Suppressor macrophage treated with lipopolysaccharide for 1 hour (primary cell): ENCODE data around the gene ARL3.
"Not testable (repeated sequence)": the region's sequence is repeated elsewhere in the genome, so short reads cannot be mapped to it uniquely, and the experiment has no call there.

ENCODE experiments used
- DNase-seq, 3 donors: peaks; one replicate each; pipeline ENCODE4 v3.0.0-alpha.2; 2020 to 2022

Gene ARL3, protein sequence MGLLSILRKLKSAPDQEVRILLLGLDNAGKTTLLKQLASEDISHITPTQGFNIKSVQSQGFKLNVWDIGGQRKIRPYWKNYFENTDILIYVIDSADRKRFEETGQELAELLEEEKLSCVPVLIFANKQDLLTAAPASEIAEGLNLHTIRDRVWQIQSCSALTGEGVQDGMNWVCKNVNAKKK

DNA sequence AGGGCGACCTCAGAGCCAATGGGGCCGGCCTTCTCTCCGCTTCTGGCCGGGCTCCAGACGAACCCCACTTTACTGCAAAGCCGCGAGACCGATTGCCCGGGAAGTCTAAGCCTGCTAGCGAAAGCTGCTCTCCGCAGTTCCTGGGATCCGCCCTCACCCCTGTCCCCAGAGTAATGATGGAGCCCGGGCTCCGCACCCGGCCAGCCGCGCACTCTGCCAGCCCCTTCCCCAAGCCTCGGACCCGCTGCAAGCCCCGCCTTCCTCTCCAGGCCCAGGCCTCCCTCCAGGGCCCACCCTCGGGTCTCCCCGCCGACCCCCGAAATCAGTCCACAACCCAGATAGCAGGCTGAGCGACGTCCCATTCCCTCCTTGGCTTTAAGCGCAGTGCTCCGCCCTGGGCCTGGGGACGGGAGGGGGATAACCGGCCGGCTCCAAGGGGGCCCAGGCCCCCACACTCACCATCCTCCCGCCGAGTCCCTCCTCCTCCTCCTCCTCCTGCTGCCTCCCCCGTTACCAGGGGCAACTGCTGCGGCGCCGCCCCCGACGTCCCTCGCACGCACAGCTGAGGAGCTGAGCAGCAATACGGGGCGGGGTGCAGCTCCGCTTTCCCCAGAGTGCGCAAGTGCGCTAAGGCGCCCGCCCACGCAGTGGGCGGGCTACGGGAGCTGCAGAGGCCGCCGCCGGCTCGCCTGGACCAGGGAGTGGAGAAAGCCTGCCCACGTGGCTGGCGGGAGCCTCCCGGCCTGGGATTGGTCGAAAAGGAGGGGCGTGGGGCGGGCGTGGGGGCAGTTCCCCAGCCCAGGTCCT, at the start of gene ARL3:
TSS of gene ARL3 (minus strand) at position 584 of the 807 bp plus-strand sequence. CDS start at position 462, 122 bp downstream.
- peak; percentile 100 for DNase-seq

DNA sequence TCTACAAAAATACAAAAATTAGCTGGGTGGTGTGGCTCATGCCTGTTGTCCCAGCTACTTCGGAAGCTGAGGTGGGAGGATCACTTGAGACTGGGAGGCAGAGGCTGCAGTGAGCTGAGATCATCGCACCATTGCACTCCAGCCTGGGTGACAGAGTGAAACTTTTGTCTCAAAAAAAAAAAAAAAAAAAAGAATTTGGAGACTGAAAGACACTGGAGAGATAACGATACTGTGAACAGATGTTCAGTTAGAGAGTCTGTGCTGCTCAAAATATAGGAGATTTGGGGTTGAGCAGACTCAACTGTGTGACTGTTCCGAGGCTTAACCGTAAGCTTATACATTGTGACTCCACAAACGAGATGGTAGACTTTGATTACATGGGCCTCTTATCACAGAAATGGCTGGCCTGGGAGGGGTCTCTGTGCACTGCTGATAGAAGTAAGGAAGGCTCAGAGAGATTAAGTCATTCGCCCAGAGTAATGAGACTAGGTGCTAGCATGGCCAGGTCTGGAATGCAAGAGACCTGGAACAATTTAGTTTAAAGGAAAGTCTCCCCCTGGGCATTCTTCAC, 48.9 kb upstream of the ARL3 start:
- DNase-seq: no peak

DNA sequence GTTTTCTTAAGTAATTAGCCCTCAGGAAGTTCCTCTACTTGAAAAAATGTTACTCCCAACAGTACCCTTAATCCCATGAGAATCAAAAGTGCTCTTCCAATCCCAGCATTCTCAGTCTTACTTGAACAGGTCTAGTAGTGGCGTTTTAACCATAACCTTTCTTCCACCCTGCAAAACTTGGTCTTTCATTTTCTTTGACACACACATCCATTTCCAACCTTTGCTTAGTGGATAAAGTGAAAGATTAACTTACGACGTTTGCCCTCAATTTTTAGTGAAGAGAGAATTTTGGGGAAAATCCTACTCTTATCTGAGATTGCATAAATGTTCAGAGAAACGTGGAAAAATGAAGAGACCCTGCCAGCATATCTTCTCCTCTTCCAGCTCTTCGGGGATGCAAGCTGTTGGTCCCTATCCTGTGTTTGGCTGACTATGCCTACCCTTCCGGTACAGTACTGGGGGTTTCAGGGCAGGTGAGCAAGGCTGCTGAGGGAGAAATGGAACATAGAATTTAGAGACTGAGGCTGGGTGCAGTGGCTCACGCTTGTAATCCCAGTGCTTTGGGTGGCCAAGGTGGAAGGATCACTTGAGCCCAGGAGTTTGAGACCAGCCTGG, 48.3 kb upstream of the ARL3 start:
- DNase-seq: no peak

DNA sequence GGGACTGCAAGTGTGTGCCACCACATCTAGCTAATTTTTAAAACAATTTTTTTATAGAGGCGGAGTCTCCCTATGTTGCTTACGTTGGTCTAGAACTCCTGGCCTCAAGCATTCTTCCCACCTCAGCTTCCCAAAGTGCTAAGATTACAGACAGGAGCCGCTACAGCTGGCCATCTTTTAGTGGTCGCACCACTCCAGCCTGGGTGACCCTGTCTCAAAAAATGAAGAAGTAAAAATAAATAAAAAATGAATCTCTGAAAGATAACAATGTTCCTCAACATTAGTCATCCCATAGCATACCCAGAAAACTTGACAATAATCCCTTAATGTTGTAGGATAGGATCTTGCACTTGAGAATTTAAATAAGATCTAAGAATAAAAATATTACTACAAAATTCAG, 47.8 kb upstream of the ARL3 start:
- no peak for DNase-seq

DNA sequence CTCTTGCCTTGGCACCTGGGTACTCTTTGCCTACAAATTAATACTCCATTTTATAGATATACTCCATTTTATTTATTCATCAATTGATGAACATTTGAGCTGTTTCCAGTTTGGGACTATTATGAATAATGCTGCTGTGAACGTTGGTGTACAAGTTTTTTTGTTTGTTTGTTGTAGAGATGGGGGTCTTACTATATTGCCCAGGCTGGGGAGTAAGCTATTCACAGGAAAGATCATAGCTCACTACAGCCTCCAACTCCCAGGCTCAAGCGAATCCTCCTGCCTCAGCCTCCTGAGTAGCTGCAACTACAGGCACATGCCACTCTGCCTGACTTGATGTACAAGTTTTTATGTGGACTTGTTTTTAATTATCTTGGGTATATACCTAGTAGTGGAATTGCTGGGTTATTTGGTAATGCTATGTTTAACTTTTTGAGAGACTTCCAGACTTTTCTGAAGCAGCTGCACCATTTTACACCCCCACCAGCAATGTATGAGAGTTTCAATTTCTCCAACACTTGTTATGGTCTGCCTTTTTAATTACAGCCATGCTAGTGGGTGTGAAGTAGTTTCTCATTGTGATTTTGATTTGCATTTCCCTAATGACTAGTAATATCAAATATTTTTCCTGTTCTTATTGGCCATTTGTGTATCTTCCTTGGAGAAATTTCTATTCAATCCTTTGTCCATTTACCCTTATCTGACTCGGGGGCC, 45.5 kb upstream of the ARL3 start:
- no peak for DNase-seq

DNA sequence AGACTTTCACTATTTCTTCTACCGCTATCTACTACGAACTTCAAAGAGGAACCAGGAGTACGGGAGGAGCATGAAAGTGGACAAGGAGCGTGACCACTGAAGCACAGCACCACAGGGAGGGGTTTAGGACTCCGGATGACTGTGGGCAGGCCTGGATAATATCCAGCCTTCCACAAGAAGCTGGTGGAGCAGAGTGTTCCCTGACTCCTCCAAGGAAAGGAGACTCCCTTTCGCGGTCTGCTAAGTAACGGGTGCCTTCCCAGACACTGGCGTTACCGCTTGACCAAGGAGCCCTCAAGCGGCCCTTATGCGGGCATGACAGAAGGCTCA, 44.7 kb upstream of the ARL3 start:
- not testable (repeated sequence) for DNase-seq

DNA sequence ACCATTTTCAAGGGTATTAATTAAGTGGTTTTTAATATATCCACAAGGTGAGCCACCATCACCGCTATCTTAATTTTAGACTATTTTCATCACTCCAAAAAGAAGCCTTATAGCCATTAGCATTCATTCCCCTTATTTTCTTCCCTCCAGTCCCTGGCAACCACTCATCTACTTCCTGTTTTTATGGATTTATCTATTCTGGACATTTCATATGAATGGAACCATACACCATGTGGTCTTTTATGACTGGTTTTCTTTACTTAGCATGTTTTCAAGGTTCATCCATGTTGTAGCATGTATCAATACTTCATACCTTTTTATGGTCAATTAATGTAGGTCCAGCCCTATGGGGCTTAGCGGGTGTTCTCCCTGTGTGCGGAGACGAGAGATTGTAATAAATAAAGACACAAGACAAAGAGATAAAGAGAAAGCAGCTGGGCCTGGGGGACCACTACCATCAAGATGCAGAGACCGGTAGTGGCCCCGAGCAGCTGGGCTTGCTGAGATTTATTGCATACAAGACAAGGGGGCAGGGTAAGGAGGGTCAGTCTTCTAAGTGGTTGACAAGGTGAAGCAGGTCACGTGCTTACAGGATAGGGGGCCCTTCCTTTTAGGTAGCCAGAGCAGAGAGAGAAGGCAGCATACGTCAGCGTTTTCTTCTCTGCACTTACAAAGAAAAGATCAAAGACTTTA, 44.2 kb upstream of the ARL3 start:
- DNase-seq: no peak

DNA sequence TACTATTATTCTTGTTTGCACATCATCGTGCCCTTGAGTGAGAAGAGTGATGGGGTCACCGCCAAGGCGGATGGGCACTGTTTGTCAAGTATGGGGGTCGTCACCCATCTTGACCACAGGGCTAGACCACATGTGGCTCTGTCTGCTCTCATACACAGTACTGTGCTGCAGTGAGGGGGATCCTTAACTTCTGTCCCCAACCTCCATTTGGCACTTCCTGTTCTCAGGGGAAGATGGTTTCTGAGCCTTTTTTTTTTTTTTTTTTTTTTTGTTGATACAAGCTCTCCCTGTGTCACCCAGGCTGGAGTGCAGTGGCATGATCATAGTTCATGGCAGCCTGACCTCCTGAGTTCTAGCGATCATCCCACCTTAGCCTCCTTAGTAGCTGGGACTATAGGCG, 43.1 kb upstream of the ARL3 start:
- DNase-seq: no peak

DNA sequence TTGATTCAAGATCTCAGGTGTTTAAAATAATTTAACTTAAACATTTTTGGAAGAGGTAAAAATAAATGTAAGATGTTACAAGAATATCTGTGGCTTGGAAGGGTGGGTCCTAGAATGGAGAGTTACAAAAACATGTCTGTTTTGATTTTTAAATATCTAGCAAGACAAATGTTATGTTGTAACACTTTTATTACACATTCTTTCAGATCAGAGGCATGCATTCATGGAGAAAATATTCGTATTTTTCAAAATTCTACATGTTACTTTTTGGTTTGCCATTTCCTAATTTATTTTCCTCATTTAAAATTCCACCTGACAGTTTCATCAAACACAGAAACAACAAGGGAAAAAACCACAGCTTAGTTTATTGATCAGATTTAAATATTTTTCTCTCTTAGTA, 39.5 kb upstream of the ARL3 start:
- no peak for DNase-seq

DNA sequence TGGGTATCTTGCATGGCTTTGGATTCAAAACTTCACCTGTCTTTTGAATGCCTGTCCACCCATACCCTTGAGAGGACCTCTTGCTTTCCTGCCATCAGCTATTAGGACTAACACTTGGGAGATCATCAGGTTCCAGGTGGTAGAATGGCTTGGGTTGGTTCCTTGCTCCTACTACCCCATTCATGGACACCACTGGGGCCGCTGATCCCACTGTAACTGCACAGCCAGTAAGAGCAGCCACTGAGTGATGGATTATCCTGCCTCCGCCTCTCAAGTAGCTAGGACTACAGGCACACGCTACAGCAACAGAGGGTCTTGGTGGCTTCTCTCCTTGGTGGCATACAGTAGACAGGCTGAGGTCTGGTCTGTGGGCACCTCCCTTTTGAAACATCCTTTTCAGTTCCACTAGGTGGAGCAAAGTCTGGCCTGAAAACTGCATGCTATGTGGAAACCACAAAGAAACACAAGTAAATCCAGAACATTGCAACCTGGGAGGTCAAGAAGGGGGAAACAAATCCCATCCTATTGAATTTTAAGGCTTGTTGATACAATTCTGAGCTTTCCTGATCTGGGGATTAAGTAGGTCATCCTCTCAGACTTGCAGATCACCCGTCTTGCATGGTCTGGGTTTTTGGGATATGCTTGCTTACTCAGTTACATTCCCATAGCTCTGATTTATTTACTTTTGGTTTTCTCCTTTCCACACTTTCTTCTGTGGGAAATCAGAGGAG, 38.9 kb upstream of the ARL3 start:
- peak; percentile 59 to 63 (median 62) for DNase-seq

DNA sequence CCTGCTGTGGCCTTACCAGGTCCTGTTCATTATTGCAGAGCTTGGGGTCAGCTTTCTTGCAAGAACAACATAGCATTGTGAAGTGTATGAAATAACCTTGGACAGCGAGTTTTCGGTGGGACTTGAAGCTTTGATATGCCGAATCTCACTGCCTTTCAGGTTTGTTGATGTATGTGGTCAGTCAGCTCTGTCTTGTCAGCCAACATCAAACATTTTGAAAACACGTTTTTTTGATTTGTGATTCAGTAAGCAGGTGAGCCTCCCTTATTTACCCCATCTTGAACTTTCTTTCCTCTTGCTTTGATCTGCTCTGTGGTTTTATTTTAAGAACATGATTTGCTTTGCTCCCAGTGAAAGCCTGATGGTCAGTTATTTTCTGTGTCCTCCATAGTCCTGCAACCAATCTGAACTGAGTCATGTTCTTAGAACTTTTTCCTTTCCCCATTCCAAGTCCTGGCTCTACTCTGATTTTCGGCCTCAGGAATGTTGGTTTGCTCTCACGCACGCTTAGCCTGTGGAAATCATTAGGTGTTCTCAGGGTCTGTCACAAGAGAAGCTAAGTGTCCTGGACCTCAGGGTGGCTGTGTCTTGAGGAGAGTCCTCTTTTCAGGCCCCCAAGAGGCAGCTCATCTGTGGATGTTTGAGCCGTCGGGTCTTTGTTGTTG, 38.2 kb upstream of the ARL3 start:
- no peak for DNase-seq

DNA sequence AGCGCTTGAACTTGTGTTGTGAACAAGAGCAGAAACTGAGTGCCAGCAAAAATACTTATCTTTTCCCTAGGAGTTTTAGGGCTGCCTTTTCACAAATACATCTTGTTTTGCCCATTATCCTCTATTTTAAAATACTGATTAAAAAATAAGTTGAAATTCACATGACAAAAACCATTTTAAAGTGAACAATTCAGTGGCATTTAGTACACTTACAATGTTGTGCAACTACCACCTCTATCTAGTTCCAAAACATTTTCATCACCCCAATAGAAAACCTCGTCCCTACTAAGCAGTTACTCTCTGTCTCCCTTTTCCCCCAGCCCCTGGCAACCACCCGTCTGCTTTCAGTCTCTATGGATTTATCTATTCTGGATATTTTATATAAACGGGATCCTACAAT, 31.0 kb upstream of the ARL3 start:
- DNase-seq: no peak

DNA sequence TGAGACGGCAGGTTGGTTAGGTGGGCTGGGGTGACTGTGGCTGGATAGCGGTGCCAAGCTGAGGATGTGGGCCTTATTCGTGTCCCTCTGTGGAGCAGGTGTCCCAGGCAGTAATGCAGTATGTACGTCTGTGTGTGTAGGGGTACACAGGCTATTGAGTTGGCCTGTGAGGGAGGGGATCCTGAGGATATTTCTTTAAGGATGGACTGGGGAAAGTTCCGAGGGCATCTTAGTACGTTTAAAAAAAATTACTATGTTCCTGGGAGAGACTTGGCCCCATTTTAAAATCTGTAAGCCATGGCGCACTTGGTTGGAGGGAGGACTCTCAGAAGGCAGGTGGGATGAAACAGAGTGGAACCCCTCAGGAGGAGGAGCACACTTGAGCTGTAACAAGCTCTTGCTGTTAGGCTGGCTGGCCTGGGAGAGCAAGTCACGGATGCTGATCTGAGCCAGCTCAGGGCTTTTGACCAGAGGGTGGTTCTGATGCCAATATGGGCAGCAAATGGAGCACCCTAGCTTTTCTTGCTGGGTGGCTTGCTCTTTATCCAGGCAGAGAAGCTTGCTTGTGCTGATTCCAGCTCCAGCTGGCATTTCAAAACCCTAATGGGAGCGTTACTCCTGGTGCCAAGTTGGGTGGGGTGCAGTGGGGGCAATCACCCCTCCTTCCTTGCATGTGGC, 30.3 kb upstream of the ARL3 start:
- DNase-seq: no peak

DNA sequence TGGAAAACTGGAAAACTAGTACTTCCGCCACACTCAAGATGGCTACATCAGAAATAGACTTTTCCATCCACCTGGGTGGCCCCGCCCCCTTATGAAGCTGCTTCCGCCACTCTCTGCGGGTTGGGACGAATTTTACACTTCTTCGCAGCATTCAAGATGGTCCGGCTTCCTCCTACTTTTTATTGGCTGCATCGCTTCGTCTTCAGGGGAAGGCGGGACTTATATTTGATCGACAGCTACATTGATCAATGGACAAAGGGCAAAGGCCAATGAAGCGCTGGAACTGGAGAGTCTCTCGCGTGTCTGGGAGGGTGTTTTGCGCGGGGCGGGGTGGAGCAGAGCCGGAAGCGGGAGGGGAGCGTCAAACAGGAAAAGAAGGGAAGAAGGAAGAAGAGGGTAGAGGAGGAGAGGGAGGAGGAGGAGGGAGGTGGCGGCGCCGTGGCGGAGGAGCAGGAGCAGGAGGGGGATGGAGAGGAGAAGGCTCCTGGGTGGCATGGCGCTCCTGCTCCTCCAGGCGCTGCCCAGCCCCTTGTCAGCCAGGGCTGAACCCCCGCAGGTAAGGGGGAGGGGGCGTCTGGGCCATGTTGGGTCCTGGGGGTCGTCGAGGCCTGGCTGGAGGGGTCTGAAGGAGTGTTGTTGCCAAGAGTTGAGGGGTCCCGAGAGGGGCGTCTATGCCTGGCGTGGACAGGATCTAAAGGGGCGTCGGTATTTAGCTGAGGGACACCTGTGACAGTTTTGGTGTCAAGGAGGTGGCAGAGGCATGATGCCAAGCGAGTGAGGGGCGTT, 29.6 kb upstream of the ARL3 start, which contains the start of gene WBP1L:
TSS of gene WBP1L (plus strand) at position 361 of the 786 bp plus-strand sequence. CDS start at position 467, 106 bp downstream.
- peak; percentile 97 to 99 (median 99) for DNase-seq

DNA sequence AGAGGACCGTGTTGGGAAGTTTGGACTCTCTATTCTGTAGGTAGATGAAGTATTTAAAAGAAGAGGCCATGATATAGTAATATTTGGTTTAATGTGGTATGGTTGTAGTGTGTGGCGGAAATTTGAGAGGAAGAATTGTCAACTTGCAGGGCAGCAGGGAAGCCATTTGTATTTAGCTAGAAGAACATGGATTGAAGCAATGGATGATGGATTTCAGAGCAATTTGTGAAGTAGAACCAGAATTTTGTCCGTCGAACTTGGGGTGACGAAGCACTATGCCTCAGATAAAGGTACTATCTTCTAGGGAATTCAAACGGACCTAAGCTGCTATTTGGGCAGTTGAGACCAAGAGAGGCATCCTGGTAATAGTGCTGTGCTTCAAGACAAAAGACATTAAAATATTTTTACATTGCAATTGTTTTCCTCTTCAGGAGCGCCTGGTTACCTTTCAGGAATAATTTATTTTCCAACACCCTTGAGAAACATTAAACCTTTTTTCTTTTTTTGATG, 28.9 kb upstream of the ARL3 start:
- no peak for DNase-seq

DNA sequence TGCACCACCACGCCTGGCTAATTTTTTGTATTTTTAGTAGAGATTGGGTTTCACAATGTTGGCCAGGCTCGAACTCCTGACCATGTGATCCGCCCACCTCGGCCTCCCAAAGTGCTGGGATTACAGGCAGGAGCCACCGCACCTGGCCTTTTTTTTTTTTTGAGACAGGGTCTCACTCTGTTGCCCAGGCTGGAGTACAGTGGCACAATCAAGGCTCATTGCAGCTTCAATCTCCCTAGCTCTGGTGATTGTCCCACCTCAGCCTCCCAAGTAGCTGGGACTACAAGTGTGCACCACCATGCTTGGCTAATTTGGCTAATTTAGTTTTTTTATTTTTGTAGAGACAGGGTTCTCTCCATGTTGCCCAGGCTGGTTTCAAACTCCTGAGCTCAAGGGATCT, 28.1 kb upstream of the ARL3 start:
- DNase-seq: not testable (repeated sequence)

DNA sequence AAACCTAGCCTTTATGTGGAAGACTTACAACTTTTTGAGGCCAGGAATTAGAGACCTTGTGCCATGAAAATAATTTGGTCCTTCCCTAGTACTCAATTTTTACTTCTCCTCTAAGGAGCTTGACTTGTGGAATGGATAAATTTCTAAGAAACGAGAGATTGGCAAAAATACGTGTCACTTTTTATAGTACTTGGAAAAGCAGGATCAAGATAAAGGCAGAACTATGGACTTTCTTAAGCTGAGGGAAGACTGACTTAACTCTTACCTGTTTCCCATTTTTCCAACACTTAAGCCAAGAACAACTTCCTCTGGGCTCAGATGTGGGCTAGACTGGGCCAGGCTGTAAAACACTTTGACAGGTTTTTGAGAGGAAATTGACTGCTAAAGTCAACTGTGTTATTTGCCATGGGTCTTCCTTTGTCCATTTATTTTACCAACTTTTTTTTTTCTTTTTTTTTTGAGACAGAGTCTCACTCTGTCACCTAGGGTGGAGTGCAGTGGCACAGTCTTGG, 27.6 kb upstream of the ARL3 start:
- DNase-seq: no peak

DNA sequence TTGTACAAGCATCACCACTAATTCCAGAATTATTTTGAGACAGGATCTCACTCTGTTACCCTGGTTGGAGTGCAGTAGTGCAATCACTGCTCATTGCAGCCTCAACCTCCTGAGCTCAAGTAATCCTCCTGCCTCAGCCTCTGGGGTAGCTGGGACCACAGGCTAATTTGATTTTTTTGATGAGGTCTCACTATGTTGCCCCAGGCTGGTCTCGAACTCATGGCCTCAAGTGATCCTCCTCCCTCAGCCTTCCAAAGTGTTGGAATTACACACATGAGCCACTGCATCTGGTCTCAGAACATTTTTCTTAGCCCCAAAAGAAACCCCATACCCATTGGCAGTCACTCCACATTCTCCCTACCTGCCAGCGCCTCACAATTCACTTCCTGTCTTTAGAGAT, 26.0 kb upstream of the ARL3 start:
- no peak for DNase-seq

DNA sequence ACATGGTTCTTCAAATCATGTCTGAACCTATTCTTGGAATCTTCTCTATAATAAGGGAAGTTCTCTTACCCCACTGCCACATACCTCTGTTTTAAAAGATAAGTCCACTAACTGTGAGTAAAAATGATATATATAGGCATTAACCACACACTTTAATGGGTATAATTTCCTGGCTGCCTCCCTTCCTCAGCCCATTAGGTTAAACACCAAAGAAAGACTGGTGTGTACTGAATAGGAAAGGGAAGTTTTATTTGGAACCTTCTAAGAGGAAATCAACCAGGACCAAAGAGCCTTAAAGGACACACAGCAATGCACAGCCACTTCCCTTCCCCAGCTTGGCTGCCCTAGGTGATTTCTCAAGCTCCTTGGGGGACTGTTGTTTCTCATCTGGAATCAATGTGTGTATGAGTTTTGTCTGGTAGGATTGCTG, 24.5 kb upstream of the ARL3 start:
- peak; percentile 29 to 45 (median 36) for DNase-seq
